Activated CD4-positive, alpha-beta T cell treated with anti-CD3 and anti-CD28 coated beads, Interleukin-2, amount 50 U/mL, for 16 hours (primary cell): Measurements from ENCODE around the gene POP5.

Experiments used
- DNase-seq: peaks from one replicate; pipeline ENCODE4 v3.0.0-alpha.2; 2020

POP5 gene

DNA sequence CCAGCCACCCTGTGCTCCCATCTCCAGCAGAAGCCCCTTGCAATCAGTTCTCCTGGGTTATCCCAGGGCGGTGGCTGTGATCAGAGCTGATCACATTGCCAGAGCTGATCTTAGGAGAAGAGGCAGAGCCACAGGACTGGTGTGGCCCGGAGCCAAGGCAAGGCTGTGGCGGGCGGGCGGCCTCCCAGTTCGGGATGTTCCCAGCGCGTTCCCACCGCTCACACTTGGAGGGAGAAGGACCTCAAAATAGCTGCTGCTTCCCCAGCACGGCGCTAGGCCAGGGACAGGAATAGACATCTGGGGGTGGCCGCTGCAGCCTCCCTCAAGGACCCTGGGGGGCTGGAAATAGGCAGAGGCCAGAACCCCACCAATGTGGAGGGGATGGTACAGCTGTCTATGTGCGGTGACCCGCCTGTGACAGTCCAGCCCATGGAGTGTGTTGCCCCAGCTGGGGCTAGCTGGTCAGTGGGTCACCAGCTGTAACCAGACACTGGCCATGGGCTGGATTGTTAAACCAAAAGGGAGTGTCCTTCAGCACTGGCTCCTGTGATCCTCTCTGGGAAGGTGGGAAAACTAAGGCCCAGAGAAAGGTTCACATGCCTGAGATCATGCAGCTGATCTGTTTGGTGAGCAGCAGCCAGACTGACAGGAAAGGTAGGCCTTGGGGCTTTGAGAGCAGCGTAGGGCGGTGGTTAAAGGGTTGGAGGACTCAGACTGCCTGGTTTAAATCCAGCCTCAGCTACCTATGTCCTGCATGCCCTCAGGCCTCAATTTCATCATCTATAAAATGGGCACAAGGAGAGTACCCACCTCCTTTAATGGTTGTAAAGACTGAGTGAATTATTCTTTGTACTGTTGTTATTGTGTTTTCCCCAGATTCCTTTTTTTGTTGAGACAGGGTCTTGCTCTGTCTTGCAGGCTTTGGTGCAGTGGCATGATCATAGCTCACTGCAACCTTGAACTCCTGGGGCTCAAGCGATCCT is 8.0 kb upstream of the POP5 start:
- no peak for DNase-seq

DNA sequence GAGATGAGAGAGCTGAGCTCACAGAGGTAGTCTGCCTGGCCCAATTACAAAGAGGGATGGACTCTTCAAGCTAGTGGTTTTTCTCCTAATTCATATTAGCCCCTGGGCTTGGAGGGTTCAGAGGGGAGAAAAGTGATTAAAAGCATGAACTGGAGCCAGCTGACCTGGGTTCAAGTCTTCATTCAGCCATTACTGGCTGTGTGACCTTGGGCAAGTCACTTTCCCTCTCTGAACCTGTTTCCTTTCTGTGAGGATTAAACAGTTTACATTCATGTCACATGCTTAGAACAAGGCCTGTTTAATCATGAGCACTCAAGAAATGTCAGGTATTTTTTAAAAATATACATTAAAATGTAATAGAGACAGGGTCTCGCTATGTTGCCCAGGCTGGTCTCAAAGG is 7.2 kb upstream of the POP5 start:
- DNase-seq, result no peak

DNA sequence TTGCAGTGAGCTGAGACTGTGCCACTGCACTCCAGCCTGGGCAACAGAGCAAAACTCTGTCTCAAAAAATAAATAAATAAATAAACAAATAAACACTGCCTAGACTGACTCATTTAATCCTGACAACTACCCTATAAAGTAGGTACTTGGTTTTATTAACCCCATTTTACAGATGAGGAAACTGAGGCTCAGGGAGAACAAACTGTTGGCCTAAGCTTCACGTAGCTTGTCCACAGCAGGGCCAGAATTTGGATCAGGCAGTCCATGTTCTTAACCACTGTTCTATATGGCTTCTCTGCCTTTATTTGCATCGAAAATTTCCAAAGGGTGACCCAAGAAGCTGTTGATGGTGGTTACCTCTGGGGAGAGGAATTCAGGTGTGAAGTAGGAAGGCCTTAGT is 5.7 kb upstream of the POP5 start:
- DNase-seq, result no peak

DNA sequence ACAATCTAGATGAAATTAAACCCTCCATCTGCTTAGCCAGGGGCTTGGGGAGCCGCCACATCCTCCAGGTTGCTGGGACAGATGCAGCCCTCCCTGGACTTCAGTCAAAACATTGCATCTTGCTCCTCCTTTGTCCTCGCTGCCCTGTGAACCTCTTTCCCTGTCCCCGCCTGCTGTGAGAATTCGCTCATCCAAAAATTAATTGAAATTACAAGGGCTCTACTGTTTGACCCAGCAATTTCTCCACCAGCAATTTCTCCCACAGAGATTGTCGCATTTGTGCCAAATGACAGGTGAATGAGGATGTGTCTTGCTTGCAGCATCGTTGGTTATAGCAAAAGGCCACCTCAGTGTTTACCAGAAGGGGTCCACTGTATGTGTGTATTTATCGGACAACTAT is 5.0 kb upstream of the POP5 start:
- DNase-seq, result no peak

DNA sequence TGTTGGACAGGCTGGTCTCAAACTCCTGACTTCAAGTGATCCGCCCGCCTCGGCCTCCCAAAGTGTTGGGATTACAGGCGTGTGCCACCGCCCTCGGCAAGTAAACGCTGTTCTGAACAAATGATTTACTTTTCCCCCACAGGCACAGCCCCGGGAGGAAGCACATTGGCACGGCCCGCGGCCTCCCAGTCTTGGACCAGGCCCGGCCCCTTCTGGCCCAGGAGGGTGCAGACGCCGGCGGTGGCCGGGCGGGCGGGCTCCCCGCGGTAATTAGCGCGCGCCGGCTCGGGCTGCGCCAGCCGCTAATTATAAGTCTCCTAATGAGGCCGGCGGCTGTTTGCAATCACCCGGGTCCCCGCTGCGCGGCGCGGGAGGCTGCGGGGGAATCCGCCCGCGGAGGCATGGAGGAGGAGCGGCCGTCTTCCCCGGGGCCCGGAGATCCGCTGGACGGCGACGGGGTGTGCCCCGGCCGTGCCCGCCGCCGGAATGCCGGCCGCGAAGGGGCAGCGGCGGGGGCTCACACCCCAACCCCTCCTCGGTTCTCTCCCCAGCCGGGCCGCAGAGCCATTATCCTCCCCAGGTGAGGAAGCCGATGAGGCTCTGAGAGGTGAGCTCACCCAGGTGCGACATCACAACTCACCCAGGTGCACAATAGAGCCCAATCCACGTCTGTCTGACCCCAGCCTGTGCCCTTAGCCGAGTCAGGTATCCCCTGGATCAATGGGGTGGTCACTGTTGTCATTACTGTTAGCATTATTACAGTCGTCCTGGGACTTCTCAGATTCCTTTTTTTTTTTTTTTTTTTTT is 3.3 kb upstream of the POP5 start:
- peak; percentile 46 for DNase-seq

DNA sequence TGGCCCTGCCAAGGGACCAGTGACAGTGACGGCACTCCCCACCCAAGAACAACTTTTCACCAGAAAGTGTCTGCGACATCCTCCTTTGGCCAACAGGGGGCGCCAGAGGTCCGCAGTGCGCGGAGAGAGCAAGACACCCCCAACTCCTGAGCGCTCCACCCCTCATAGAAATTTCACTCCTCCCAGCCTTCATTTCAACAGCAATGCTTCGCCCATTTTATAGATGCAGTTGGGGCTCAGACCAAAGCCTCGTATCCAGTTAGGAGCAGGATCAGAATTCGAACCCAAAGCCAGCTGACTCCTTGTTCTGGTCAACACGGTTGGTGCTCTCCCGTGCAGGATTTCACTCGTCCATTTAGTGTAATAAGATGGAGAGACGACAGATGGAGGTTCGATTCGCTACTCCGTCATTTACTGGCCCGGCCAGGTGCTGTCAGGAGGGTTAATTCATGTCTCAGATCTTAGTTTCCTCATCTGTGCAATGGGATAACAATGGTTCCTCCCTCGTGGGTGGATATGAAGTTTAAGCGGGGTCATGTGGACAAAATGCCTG is 2.4 kb upstream of the POP5 start:
- DNase-seq, result peak; percentile 83

DNA sequence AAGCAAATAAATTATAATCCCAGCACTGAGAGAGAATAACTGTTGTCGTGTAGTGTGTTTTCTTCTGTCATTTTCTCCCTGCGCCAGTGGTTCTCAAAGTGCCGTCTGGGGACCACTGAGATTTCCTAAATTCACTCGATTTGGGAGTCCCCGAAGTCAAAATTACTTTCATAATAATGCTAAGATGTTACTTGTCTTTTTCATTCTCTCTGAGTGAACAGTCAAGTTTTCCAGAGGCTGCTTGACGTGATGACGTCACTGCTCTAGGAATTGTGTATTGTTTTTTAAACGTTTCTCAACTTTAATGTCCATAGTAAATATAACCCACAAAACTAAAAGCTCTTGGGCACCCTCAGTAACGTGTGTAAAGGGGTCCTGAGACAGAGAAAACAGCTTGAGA is 796 bp upstream of the POP5 start:
- DNase-seq, result peak; percentile 21

DNA sequence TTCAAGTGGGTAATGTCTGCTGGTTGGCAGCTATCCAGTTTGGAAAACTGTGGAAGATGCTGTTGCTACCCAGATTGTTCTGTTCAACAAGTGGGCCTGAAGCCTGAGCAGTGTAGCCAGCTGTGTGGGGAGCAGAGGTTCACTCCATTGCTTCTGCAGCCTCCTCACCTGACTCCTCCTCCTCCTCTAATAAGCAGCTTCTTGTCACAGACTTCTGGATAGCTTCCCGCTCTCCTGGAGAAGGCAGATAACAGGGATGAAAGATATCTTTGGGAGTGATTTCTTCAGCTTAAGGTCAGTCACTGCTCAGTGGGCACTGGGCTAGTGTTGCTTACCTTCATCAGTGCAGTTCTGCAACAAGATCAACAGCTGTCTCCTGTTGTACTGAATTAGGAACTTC is 2.0 kb downstream of the POP5 start:
- DNase-seq, result no peak

DNA sequence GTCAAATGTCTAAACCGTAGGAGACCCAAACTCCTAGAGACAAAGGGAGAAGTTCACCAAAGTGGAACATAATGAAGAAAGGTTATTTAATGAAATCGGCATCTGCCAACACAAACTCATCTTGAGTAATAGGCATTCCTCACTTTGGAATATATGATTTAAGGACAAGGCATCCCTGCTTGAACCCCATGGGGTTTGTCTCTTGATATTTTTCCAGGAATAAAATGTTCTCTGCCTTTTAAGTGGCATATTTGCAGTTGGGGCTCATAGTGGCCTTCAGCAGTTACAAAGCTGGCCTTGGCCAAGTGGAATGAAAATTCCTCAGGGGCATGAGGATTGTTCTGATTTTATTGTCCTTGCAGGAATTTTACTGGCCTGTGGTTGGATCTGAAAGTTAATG is 7.1 kb downstream of the POP5 start:
- no peak for DNase-seq

DNA sequence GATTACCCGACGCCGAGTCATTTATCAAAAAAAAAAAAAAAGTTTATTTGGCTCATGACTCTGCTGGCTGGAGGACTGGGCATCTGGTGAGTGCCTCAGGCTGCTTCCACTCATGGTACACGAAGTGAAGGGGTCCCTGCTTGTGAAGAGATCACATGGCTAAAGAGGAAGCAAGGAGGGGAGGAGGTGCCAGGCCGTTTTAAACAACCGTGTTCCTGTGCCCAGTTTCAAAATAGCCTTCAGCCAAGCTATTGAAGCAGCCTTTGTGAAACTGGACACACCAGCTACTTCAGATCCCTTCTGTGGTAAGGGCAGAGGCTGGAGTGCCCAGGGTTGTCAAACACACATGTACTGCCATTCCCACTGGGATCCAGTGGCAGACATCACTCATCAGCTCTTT is 7.6 kb downstream of the POP5 start:
- DNase-seq, result no peak

DNA sequence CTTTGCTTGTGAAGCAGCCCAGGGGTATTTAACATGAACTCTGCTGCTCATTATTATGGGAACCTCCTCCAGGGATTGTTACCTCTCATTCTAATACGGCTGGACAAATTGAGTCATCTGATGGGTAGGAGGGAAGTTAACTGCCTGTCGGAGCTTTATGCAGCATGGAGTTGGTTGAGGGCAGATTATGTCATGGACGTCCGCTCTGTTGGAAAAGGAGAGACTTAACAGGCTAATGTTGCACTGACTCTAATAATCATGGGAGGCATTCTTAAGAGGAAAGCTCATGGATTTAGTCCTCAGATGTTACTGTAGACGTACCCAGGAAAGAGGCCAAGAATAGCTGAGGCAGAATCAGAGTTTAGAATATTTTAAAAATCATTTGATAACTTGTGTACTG is 9.9 kb downstream of the POP5 start:
- DNase-seq, result no peak

DNA sequence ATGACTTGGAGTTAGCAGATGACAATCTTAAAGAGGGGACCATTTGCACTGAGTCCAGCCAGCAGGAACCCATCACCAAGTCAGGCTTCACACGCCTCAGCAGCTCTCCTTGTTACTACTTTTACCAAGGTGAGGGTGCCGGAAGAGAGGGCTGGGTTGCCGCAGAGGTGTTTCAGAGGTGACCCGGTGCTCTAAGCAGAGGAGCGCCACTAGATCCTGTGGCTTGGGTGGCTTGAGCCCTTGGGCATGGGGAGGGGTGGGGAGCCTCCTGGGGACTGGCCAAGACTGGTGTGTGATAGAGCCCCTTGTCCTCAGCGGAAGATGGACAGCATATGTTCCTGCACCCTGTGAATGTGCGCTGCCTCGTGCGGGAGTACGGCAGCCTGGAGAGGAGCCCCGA is 17.7 kb downstream of the POP5 start:
- DNase-seq, result no peak

DNA sequence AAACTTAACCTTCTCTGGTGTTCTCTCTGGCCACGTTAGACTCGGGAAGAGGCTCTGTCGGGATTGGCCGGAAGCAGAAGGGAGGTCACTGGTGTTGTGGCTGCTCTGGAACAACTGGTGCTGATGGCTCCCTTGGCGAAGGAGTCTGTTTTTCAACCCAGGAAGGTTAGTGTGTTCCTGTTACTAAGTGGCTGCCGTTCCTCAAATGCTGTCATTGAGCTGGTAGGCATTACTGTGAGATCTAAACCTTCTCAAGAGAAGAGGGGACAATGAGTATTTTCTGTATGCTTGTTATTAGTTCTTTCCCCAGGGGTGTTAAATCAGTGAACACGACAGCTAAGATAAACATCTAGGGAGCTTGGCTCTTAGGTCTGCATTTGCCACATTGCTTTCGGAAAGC is 18.3 kb downstream of the POP5 start:
- DNase-seq, result no peak

DNA sequence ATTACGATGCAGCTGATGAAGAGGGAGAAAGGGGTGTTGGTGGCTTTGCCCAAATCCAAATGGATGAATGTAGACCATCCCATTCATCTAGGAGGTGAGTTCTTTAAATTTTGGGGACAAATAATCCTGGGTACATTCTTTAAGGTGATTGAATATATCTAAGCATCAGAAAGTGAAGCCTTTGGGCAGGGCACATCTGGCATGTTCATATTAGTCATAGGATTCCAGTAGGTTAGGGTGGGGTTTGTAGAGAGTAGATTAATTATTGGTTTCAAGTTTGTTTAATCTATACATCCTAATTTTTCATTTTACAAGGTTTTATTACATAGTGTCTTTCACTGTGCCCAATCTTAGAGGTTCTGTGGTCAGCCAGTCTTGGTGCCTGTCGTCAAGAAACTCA is 23.6 kb downstream of the POP5 start:
- no peak for DNase-seq

DNA sequence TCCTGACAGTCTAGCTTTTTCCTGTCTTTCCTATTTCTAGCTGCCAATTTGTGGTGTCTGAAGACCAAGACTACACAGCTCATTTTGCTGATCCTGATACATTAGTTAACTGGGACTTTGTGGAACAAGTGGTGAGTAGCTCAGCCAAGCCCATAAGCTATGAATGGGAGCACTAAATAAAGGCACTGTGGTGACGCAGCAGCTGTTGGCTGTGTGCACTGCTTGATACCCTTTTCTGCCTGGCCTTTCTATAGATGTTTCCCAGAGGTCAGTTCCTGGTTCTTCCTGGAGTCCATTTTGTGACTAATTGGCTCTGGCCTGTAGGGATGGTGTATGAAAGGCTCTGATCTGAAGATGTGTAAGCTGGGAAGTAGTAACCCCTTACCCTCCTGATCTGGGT is 26.5 kb downstream of the POP5 start:
- no peak for DNase-seq

DNA sequence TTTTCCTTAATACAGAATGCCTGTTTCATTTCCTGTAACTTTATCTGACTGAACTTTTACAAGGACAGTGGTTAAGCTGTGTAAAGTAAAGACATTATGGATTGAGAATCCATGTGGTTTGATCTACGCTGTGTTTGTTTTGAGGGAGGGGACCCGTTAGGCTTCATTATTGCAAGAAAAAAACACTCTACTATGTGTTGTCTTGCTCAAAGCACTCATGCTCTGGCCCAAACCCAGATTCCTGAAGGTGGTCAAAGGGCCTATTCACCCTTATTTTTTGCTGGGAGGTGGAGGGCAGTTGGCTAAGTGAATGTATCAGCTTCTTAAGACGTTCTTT is 35.2 kb downstream of the POP5 start:
- no peak for DNase-seq

DNA sequence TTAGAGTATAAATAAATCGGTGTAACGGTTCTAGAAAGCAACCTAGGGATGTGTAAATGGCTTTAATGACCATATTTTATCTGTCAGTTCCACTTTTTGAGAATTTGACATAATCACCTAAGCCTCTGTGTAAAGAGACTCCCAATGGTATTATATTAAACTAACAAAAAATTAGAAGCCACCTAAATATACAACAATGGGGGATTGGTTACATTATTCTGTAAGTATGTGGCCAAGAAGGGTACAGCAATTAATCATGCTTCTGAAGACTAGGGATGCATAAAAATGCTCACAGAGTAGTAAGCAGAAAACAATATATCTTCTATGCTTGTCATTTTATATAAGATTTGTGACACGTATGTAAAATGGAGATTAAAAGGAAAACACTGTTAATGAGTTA is 36.5 kb downstream of the POP5 start:
- no peak for DNase-seq

DNA sequence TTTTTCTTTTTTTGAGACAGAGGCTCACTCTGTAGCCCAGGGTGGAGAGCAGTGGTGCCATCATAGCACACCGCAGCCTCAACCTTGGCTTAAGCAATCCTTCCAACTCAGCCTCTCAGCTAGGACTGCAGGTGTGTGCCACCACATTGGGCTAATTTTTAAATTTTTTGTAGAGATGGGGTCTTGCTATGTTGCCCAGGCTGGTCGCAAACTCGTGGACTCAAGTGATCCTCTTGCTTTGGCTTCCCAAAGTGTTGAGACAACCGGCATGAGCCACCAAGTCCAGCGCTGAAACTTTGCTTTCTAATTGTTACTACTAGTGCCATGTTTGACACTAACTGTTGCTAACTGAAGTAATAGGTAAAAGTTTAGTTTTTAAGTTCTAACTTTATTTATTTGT is 39.0 kb downstream of the POP5 start:
- DNase-seq, result no peak

DNA sequence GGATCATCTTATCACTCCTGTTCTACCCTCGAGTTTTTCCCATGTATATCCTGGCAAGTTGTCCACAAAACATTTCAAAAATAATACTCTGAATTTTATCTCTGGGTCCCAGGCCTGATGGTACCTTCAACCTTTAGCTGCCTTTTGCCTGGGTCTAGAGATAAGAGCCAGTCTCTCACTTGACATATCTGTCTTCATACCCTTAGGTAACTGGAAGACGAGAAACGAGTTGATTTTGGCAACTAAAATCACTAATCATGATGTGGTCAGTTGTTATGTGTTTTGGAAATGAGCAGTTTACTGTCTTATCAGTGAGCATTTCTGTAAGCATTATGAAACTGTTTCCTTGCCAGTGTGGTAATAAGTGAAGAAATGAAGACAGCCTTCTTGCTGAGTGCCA is 40.8 kb downstream of the POP5 start:
- peak; percentile 48 for DNase-seq

DNA sequence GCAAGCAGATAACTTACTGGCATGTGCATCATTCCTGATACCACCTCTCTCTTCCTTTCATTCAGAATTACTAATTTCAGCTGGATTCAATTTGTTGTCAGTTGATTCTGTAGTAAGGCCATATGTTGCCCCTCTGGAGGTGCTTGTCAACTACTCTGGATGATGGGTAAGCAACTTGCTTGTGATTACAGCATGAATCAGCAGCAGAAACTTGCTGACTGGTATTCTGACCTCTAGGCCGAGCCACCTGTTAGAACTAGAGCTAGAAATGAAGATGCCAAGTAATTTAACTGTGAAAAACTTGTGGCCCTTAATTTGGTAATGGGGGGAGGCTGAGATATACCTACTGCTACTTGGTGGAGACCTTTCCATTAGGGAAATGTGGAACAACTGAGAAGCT is 41.9 kb downstream of the POP5 start:
- peak; percentile 71 for DNase-seq

DNA sequence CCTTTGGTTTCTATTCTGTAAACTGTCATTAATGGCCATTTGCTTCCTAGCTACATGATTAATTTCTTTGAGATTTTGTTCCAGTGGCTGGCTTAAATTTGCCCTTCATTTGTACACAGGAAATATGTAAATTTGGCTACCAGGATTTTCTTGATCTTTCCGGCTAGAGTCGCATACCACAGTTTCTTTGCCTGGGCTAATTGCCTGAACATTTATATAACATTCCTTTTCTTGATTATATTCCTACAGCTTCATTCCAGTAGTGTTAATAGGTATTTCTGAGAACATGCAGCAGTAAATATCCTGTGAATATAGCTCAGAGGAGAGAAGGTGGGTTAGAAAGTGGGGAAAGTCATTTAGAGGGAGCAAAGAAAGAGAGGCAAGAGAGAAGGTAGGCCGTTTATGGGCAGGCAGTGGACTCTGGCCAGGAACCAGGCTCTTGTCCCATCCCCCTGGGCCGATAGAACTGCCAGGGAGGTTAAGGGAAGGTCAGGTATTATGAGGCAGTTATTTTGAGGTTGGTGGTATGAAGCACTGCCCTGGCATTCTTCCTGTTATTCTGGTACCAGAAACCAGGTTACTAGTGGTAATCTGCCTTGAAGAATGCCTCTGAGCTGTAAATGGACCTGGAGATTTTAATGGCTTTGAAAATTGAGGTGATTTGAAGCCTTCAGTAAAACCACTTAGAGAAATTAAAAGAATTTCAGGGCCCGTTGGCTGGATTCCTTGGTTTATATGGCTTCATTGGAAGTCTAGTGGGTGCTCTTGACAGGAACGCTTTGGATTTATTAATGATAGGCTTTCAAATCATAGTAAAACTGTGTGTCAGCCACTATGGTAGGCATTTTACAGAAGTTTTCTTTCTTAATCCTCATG is 42.7 kb downstream of the POP5 start:
- peak; percentile 23 for DNase-seq

DNA sequence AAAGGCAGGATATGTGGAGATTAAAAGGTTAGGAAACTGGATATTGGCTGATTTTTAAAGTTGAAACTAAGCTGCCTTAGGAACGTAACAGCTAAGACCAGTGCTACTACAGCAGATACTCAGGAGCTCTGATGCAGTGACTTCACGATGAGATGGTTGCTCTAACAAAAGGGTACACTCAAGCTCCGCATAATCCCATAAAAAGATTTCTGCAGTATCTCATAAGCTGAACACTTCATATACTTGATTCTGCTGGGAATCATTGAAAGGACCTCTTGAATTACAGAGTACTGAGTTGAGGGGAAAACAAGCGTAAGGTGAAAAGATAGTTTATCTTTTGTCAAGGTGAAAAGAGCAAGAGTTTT is 43.4 kb downstream of the POP5 start:
- DNase-seq, result no peak
